GM19025 (cell line): ENCODE results near the gene TSPYL4.

Source experiments
- ATAC-seq: cut with Tn5 transposase; IDR thresholded peaks from one replicate; pipeline ENCODE4 v1.9.1; 2021; ENCODE audit warnings: mild to moderate bottlenecking, low read depth, moderate library complexity; ENCODE audit not compliant: unreplicated experiment

The TSPYL4 gene

GRCh38 chr6:116271149-116271708 is 17.4 kb upstream of the TSPYL4 start:
- no peak for ATAC-seq

GRCh38 chr6:116268589-116269293 is 14.9 kb upstream of the TSPYL4 start:
- peak; percentile 69 for ATAC-seq

GRCh38 chr6:116267836-116268588 is 14.1 kb upstream of the TSPYL4 start:
- ATAC-seq: no peak

GRCh38 chr6:116266803-116267202 is 12.9 kb upstream of the TSPYL4 start:
- ATAC-seq: no peak

- ATAC-seq: no peak
These were observed 11.4 kb upstream of the TSPYL4 start for GRCh38 chr6:116265041-116265829.

- no peak for ATAC-seq
These were observed 9.5 kb upstream of the TSPYL4 start for GRCh38 chr6:116263353-116263752.

- ATAC-seq: no peak
These were observed 4.6 kb upstream of the TSPYL4 start for GRCh38 chr6:116258520-116258919.

GRCh38 chr6:116256694-116257093 is 2.8 kb upstream of the TSPYL4 start:
- no peak for ATAC-seq

GRCh38 chr6:116255246-116255800 is 1.4 kb upstream of the TSPYL4 start:
- no peak for ATAC-seq

- ATAC-seq: peak; percentile 29
These were observed 602 bp upstream of the TSPYL4 start for GRCh38 chr6:116254297-116255056.

- ATAC-seq: no peak
These were observed 729 bp downstream of the TSPYL4 start for GRCh38 chr6:116253188-116253504.

GRCh38 chr6:116251568-116252384 is 2.1 kb downstream of the TSPYL4 start:
- ATAC-seq: no peak

- no peak for ATAC-seq
These were observed 5.3 kb downstream of the TSPYL4 start for GRCh38 chr6:116248577-116248976.

GRCh38 chr6:116247285-116247684 is 6.6 kb downstream of the TSPYL4 start:
- ATAC-seq: no peak

- ATAC-seq: no peak
These were observed 7.8 kb downstream of the TSPYL4 start for GRCh38 chr6:116246089-116246488.

- ATAC-seq: no peak
These were observed 9.6 kb downstream of the TSPYL4 start for GRCh38 chr6:116244284-116244683.

- ATAC-seq: no peak
These were observed 14.0 kb downstream of the TSPYL4 start for GRCh38 chr6:116239856-116240255.

- no peak for ATAC-seq
These were observed 14.6 kb downstream of the TSPYL4 start for GRCh38 chr6:116239256-116239655.

- ATAC-seq: no peak
These were observed 15.8 kb downstream of the TSPYL4 start for GRCh38 chr6:116238083-116238482.
